Neural cell (in vitro differentiated cells): Measurements from ENCODE around the gene PPP1R15B. TPM values are rescaled to one million over a fixed set of nuclear protein-coding genes. Genes with fewer than 3 reads are reported as not detected.

Source experiments
- H2AFZ ChIP-seq: fragments of 200-600, 300-800 bp; sonication (generic), shearing (Covaris generic); 2 replicates; pipeline ENCODE4 v1.6.0; 2014; ENCODE audit warnings: low read depth, mild to moderate bottlenecking, antibody characterized with exemption, low read length, moderate library complexity
- H3F3A ChIP-seq: fragments of 200-600 bp; shearing (Covaris generic); 2 replicates; pipeline ENCODE4 v1.6.1; 2016; ENCODE audit warnings: mild to moderate bottlenecking, moderate library complexity, mixed read lengths, antibody characterized with exemption, low read length; ENCODE audit not compliant: insufficient read depth, poor library complexity, severe bottlenecking
- H3K27ac ChIP-seq: fragments of 200-600, 300-800 bp; sonication (generic), shearing (Covaris generic); 2 replicates; pipeline ENCODE4 v1.5.1; 2014; ENCODE audit warnings: mild to moderate bottlenecking, low read length, moderate library complexity
- H3K27me3 ChIP-seq: fragments of 300-800, 200-600 bp; sonication (generic), shearing (Covaris generic); 2 replicates; pipeline ENCODE4 v1.6.0; 2014; ENCODE audit warnings: mild to moderate bottlenecking, low read depth, low read length, moderate library complexity; ENCODE audit not compliant: insufficient read depth
- H3K36me3 ChIP-seq: fragments of 300-800, 200-600 bp; sonication (generic), shearing (Covaris generic); 2 replicates; pipeline ENCODE4 v1.5.1; 2014; ENCODE audit warnings: mild to moderate bottlenecking, antibody characterized with exemption, low read length, moderate library complexity; ENCODE audit not compliant: insufficient read depth
- H3K4me2 ChIP-seq: fragments of 300-800, 200-600 bp; sonication (generic), shearing (Covaris generic); 2 replicates; pipeline ENCODE4 v1.6.0; 2014; ENCODE audit warnings: mild to moderate bottlenecking, low read length
- H3K4me3 ChIP-seq: fragments of 300-800, 200-600 bp; sonication (generic), shearing (Covaris generic); 2 replicates; pipeline ENCODE4 v1.5.1; 2014; ENCODE audit warnings: mild to moderate bottlenecking, low read length, moderate library complexity
- H3K79me2 ChIP-seq: fragments of 200-600 bp; shearing (Covaris generic); replicated peaks from 2 replicates; pipeline ENCODE4 v1.6.0; 2014; ENCODE audit warnings: mild to moderate bottlenecking, low read length, moderate library complexity; ENCODE audit not compliant: insufficient read depth
- H3K9ac ChIP-seq: fragments of 300-800, 200-600 bp; sonication (generic), shearing (Covaris generic); 2 replicates; pipeline ENCODE4 v1.6.1; 2016; ENCODE audit warnings: mild to moderate bottlenecking, low read length, mixed read lengths
- H3K9me2 ChIP-seq: fragments of 200-600 bp; shearing (Covaris generic); 2 replicates; pipeline ENCODE4 v1.6.1; 2016; ENCODE audit warnings: mild to moderate bottlenecking, low read length, mixed read lengths; ENCODE audit not compliant: insufficient read depth
- H3K9me3 ChIP-seq: fragments of 200-600, 300-800 bp; sonication (generic), shearing (Covaris generic); 2 replicates; pipeline ENCODE4 v1.6.1; 2016; ENCODE audit warnings: mild to moderate bottlenecking, mixed run types, low read length, moderate library complexity, mixed read lengths
- H4K20me1 ChIP-seq: fragments of 200-600 bp; shearing (Covaris generic); 2 replicates; pipeline ENCODE4 v1.6.1; 2016; ENCODE audit warnings: mild to moderate bottlenecking, mixed run types; ENCODE audit not compliant: insufficient read depth
- EP300 ChIP-seq: fragments of 450-650 bp; conservative IDR thresholded peaks from 2 replicates; pipeline ENCODE4 v1.6.1; 2014; ENCODE audit warnings: antibody characterized with exemption, mild to moderate bottlenecking, moderate library complexity; ENCODE audit not compliant: poor library complexity, severe bottlenecking
- EZH2 ChIP-seq: fragments of 200-600, 300-800 bp; shearing (Covaris generic), sonication (generic); IDR thresholded peaks from 2 replicates; pipeline ENCODE4 v1.6.1; 2014; ENCODE audit warnings: antibody characterized with exemption, low read length, borderline replicate concordance, mild to moderate bottlenecking; ENCODE audit not compliant: insufficient read depth, poor library complexity, severe bottlenecking
- MXI1 ChIP-seq: fragments of 450-650 bp; conservative IDR thresholded peaks from 2 replicates; pipeline ENCODE4 v1.6.1; 2014; ENCODE audit warnings: antibody characterized with exemption, mild to moderate bottlenecking; ENCODE audit not compliant: poor library complexity, severe bottlenecking
- POLR2AphosphoS5 ChIP-seq: IDR thresholded peaks from 2 replicates; pipeline ENCODE4 v1.6.1; 2012
- RAD21 ChIP-seq: fragments of 450-650 bp; conservative IDR thresholded peaks from 2 replicates; pipeline ENCODE4 v1.6.1; 2014; ENCODE audit warnings: antibody characterized with exemption, mild to moderate bottlenecking, moderate library complexity
- SMC3 ChIP-seq: fragments of 450-650 bp; conservative IDR thresholded peaks from 2 replicates; pipeline ENCODE4 v1.6.1; 2014; ENCODE audit warnings: antibody characterized with exemption, mild to moderate bottlenecking, moderate library complexity; ENCODE audit not compliant: poor library complexity
- TAF1 ChIP-seq: IDR thresholded peaks from 2 replicates; pipeline ENCODE4 v1.6.1; 2012; ENCODE audit warnings: low read depth
- polyA plus RNA-seq: library from polyadenylated mRNA; depleted of rRNA; stranded (reverse); fragments of >200 nt; gene quantifications from 2 replicates; pipeline ENCODE4 v1.2.3, GENCODE V29; 2014
- TF ChIP-seq, protein P1 (sequence below): fragments of 450-650 bp; IDR thresholded peaks from 2 replicates; pipeline ENCODE4 v1.5.1; 2014; ENCODE audit warnings: antibody characterized with exemption, mild to moderate bottlenecking, moderate library complexity; ENCODE audit not compliant: poor library complexity, severe bottlenecking
- TF ChIP-seq, protein P2 (sequence below): IDR thresholded peaks from 2 replicates; pipeline ENCODE4 v1.6.1; 2012; ENCODE audit warnings: borderline replicate concordance

The PPP1R15B gene
- polyA plus RNA-seq, 1 donor from 2014 or later, result 30.1 TPM

DNA sequence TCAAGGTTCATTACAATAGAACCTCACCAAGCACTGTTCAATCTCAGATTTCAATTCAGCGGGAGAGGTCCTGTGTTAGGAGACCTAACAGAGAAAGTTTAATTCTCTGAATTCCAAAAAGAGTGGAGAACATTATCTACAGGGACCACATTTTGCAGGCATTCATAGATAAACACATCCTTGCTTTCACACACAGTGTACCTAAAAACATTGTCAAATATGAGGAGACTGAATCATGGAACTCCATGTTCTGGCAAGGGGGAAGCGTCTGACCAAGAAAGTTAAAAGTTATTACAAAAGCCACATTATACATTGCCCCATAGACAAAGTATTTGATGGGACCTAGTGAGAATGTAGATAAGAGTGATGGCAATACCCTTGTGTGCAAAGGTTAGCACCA lies 21.1 kb upstream of the PPP1R15B start:
- H3K4me3 ChIP-seq, result no peak overlapping the region

DNA sequence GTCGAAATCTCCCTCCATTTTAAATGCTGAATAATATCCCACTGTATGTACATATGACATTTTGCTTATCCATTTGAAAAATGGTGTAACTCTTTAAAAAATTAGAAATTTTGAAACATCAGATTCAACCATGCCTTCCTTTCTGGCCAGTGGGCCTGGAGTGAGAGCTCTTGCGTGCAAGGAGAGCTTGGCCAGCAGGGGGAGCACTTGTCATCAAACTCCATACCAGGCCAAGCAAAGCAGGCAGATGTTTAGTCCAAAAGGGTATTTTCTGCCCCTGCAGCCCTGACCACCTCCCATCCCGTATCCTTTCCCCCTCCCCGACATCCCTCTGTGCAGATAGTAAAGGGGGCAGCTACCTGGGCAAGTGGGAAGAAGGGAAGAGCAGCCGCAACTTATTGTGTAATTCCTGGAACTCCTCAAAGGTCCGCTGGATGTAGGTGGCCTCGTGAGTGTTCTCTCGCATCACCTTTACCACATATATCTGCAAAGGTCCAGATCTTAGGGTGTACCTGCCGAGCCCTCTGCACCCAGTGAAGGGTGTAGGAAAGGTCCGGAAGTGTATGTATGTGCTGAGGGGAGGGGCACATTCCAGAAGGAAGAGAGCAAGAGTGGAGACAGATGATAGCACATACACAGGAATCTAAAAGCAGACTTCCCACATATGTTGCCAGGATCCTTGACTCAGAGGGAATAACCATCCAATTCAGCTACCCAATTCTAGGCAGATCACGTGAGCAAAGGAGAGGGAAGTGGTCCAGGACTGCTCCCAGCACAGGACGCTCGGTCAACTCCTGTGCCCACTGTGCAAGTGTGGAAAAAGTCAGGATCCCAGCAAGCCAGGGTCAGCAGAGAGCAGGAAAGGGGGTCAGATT lies 19.9 kb upstream of the PPP1R15B start:
- TF ChIP-seq SMC3 (peak; percentile 91), EZH2 (no peak), TAF1 (no peak), POLR2AphosphoS5 (no peak), RAD21 (peak; percentile 75), MXI1 (no peak), EP300 (no peak)
- TF ChIP-seq, protein P1, sequence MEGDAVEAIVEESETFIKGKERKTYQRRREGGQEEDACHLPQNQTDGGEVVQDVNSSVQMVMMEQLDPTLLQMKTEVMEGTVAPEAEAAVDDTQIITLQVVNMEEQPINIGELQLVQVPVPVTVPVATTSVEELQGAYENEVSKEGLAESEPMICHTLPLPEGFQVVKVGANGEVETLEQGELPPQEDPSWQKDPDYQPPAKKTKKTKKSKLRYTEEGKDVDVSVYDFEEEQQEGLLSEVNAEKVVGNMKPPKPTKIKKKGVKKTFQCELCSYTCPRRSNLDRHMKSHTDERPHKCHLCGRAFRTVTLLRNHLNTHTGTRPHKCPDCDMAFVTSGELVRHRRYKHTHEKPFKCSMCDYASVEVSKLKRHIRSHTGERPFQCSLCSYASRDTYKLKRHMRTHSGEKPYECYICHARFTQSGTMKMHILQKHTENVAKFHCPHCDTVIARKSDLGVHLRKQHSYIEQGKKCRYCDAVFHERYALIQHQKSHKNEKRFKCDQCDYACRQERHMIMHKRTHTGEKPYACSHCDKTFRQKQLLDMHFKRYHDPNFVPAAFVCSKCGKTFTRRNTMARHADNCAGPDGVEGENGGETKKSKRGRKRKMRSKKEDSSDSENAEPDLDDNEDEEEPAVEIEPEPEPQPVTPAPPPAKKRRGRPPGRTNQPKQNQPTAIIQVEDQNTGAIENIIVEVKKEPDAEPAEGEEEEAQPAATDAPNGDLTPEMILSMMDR, result peak; percentile 87
- no peaks in the 10 kb centered on the region for H3K9me2 ChIP-seq
- H3K4me3 ChIP-seq, result no peak overlapping the region
- H3K27me3 ChIP-seq, result no peaks in the 10 kb centered on the region
- no peak overlapping the region for H3K4me2 ChIP-seq
- H4K20me1 ChIP-seq, result no peaks in the 10 kb centered on the region
- H3F3A ChIP-seq, result no peaks in the 10 kb centered on the region
- H3K79me2 ChIP-seq, result no peaks in the 10 kb centered on the region
- H3K27ac ChIP-seq, result no peak overlapping the region
- H3K36me3 ChIP-seq, result peaks cover 7% of the 10 kb centered on the region
- H2AFZ ChIP-seq, result no peak overlapping the region
- H3K9ac ChIP-seq, result no peak overlapping the region
- H3K9me3 ChIP-seq, result no peaks in the 10 kb centered on the region

More for the DNA sequence above, 21.1 kb upstream of the PPP1R15B start:
- no peak overlapping the region for H3K4me2 ChIP-seq
- no peaks in the 10 kb centered on the region for H3F3A ChIP-seq
- no peak overlapping the region for H3K27ac ChIP-seq
- H3K79me2 ChIP-seq, result no peaks in the 10 kb centered on the region
- no peak overlapping the region for H2AFZ ChIP-seq
- H3K27me3 ChIP-seq, result no peaks in the 10 kb centered on the region
- H4K20me1 ChIP-seq, result no peaks in the 10 kb centered on the region
- TF ChIP-seq SMC3, result no peak
- TF ChIP-seq EZH2, result no peak
- TF ChIP-seq EP300, result no peak
- no peak for TF ChIP-seq POLR2AphosphoS5
- TF ChIP-seq, protein P2, sequence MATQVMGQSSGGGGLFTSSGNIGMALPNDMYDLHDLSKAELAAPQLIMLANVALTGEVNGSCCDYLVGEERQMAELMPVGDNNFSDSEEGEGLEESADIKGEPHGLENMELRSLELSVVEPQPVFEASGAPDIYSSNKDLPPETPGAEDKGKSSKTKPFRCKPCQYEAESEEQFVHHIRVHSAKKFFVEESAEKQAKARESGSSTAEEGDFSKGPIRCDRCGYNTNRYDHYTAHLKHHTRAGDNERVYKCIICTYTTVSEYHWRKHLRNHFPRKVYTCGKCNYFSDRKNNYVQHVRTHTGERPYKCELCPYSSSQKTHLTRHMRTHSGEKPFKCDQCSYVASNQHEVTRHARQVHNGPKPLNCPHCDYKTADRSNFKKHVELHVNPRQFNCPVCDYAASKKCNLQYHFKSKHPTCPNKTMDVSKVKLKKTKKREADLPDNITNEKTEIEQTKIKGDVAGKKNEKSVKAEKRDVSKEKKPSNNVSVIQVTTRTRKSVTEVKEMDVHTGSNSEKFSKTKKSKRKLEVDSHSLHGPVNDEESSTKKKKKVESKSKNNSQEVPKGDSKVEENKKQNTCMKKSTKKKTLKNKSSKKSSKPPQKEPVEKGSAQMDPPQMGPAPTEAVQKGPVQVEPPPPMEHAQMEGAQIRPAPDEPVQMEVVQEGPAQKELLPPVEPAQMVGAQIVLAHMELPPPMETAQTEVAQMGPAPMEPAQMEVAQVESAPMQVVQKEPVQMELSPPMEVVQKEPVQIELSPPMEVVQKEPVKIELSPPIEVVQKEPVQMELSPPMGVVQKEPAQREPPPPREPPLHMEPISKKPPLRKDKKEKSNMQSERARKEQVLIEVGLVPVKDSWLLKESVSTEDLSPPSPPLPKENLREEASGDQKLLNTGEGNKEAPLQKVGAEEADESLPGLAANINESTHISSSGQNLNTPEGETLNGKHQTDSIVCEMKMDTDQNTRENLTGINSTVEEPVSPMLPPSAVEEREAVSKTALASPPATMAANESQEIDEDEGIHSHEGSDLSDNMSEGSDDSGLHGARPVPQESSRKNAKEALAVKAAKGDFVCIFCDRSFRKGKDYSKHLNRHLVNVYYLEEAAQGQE, result no peak
- TF ChIP-seq MXI1, result no peak
- no peaks in the 10 kb centered on the region for H3K9me3 ChIP-seq
- H3K9ac ChIP-seq, result no peak overlapping the region
- no peaks in the 10 kb centered on the region for H3K9me2 ChIP-seq
- peaks cover 5% of the 10 kb centered on the region for H3K36me3 ChIP-seq
